HG02588 (cell line): ENCODE results near the gene ASB18.

Experiments
- ATAC-seq: cut with Tn5 transposase; IDR thresholded peaks from one replicate; pipeline ENCODE4 v1.9.1; 2021; ENCODE audit warnings: mild to moderate bottlenecking, moderate library complexity; ENCODE audit not compliant: unreplicated experiment

Gene ASB18

GRCh38 chr2:236164925-236165841 is 99.0 kb downstream of the ASB18 start:
- no peak for ATAC-seq

GRCh38 chr2:236164201-236164924 is 99.8 kb downstream of the ASB18 start:
- ATAC-seq, result no peak

GRCh38 chr2:236163471-236164200 is 100.6 kb downstream of the ASB18 start:
- no peak for ATAC-seq

GRCh38 chr2:236162882-236163470 is 101.2 kb downstream of the ASB18 start:
- ATAC-seq, result no peak

DNA sequence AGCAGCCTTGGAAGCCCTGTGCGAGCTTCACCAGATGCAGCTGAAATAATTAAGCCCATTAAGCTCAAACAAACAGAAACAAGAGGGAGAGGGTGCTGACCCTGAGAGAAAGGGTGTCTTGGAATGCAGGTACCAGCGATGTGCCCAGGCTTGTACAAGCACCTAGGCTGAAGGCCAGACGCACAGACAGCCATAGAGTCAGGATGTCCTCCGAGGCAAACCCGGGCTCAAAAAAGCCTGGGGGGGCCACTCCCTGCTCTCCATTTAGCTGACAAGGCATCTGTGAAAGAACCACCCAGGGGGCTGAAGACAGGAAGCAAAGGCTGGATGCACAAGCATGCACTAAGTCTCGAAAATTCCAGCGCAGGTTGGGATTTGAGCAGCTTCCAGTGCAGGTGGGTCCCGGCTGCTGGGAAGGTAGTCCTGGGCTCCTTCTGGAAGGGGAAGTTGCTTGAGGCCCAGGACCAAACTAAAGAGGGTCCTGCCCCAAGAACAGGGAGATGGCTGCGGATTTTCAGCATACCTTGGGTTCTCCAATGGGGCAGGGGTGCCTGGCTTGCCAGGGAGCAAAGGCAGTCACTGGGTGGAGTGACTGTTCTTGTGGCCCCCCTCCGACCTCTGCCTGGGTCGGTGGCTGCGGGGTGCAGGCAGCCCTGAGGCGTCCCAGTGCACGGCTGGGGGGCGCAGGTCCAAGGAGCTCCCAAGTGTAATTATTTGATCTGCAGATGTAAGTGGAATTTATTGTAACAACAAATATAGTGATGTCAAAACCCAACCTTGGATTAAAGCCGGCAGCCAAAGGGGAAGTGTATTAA is 102.0 kb downstream of the ASB18 start:
- no peak for ATAC-seq

DNA sequence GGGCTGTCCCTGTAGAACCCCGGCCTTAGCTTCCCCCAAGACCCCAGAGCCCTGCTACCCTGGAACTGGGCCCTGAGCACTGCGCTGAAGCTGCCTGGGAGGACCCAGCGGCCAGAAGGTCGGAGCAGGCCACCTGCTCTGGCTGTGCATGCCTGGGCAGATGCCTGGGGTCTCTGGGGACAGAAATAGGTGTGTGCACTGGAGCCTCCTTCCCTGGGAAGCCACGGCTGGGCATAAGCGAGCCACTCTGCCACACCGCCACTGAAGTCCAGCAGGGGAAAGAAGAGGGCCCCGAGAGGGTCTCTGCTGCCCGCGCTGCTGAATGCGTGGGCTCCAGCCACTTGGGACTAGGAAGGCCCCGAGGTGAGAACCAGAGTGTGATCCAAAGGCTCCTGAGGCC is 102.7 kb downstream of the ASB18 start:
- no peak for ATAC-seq

GRCh38 chr2:236161082-236161462 is 103.1 kb downstream of the ASB18 start:
- ATAC-seq, result no peak

DNA sequence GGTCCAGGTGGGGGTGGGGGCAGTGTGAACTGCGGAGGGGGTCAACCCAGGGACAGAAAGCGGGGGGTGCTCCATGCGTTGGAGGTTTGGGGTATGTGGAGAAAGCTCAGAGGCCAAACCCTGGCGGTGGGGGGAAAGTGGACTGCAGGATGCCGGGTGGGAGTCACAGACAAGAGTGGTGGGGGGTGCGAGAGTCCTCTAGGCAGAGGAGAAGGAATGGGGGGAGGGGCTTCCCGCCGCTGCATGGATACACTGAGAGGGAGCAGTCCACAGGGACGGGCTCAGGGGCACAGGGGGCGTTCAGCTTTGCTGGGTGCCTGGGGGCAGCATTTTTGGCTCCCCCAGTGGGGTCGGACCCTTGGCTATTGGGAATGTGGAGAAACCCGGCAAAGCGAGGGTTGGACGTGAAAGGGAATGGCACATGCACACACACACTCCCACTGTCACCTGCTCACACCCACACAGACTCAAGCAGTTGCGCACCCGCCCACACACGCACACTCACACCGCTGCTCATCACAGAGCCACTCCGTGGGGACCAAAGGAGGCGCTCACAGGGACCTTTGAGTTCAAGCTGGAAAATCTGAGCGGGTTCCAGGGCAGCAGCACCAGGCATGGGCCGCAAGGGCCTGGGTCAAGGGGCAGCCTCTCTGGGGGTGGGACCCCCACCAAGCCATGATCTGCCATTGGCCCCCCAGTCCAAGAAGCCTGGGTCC is 103.7 kb downstream of the ASB18 start:
- no peak for ATAC-seq

DNA sequence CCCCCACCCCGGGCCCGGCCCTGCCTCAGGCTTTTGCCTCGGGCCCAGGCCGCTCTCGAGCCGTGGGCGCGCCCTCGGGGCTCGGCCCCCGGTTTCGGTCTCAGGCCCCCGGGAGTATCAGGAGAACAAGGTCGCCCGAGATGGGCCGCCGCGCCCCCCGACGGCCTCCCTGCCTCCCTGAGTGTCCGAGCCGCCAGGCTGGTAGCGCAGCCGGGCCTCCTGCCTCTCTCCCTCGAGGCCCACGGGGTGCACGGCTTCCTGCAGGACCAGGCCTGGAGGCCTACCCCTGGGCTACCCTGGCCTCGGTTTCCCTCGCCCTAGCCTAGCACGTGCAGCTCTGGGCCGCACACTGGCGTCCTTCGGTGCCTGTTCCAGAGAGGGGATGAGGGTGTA is 104.4 kb downstream of the ASB18 start:
- ATAC-seq, result no peak

- ATAC-seq, result no peak
These were observed 105.0 kb downstream of the ASB18 start for GRCh38 chr2:236158969-236159777.

DNA sequence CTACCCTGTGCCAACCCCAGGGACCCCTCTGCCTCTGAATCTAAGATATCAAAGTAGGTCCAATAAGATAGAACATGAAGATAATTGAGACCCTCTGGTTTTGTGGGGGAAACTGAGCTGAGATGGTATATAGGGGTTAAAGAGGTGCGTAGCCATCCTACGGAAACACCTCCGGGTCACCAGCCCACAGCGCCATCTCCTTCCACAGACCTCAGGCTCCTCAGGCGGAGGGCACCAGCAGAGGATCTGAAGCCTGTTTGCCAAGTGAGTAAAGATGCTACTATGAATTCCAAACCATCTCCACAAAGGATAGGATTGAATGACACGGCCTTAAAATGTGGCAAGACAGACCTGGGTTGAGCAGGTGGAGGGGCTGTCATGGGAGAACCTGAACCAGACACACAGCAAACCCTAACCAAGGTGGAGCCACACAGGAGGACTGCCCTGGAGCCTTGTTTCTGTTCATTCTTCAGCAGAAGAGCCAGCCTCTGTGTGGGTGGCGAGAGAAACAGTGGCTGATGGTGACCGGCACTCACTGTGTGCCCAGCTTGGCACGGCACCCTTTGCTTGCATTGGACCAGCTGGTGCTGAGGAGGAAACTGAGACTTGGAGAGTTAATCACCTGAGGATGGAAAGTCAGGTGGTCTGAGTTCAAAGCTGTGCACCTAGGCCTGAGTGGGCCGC is 106.2 kb downstream of the ASB18 start:
- ATAC-seq, result no peak

DNA sequence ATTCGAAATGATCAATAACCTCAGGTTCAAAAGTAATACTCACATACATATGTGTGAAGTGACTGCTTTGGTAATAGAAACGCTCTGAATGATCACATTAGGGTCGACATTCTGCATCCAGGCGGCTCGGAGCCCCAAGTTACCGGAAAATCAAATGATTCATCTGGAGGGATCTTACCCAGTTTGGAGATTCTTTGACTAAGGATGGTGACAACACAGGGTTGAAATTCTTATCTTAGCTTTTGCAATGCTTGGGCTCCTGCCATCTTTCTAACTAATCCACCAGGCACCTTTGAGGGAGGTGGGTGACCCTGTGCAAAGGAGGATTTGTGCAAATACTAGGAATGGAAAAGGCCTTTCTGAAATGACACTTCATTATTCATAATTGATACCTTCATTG is 106.8 kb downstream of the ASB18 start:
- no peak for ATAC-seq

DNA sequence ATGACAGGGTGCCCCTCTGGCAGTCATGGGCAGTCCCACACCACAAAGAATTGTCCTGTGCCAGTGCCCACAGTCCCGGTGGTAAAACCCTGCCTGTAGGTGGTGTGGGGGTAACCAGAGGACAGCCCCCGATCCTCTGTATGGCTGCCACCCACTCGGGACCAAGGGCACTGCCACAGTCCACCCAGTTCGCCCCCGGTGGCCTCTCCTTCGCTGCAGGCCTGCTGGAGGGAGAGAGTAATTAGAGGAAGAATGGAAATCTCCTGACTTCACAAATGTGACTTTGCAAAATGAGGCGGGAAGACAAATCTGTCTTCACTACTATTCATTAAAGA is 107.4 kb downstream of the ASB18 start:
- no peak for ATAC-seq

GRCh38 chr2:236156095-236156859 is 107.9 kb downstream of the ASB18 start:
- ATAC-seq, result no peak

DNA sequence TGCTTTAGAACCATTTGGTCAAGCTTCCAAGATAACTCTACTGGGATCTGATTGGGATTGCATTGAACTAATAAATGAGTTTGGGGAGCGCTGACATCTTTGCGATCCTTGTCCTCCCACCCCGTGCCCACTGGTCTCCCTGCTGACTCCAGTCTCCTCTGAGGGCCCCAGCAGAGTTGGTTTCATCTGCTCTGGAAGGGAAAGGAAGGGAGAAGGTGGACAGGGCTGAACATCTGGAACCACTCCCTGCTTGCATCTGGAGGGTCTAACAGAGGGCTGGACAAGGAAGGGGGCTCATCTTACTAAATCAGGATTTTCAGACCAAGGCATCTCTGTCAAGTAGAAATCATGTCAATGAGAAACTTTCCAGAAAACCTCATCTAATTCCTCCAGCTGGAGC is 108.8 kb downstream of the ASB18 start:
- ATAC-seq, result no peak

DNA sequence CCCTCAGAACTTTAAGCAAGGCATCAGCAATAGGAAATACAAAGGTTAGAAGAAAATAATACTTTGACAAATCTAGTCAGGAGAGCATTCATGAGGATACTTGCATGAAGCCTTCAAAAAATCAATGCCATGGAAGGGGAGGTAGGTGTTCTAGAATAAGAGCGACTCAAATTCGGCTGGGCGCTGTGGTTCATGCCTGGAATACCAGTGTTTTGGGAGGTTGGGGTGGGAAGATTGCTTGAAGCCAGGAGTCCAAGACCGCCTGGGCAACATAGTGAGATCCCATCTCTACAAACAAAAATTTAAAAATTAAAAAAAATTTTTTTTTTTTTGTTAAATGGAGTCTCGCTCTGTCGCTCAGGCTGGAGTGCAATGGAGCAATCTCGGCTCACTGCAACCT is 117.8 kb downstream of the ASB18 start:
- ATAC-seq, result no peak

DNA sequence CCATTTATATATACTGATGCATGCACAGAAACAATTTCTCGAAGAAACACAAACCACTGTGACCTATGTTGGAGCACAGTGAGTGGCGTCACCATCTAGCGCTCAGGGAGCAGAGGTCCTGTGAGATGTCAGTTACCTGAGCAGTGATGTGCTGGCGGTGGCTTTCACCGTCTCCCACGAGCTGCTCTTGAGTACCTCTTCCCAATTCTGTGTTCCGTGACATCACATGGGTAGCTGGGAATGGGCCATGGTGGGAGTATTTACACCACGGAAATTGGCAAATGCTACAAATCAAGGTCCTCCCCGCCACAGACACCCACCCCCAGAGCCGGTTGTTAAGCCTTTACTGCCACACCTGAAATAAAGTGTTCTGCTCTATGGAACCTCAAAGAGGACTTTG is 120.4 kb downstream of the ASB18 start:
- no peak for ATAC-seq
